Upper lobe of left lung (tissue), 4 donors: ENCODE measurements around the gene CCL22.

Experiments
- CTCF ChIP-seq, 6 experiments: fragments of 450-650 bp in 4 of 6; fragments of 200-600 bp in 2 of 6; sonication (generic) in 2 of 6; IDR thresholded peaks; one replicate each; pipeline ENCODE4 v1.5.1; 2016 to 2019; ENCODE audit warnings: antibody characterized with exemption in 6 of 6
- EP300 ChIP-seq, 4 donors: sonication (generic); formaldehyde crosslinking; IDR thresholded peaks; one replicate each; pipeline ENCODE4 v1.5.1; 2017; ENCODE audit warnings: antibody characterized with exemption in 4 of 4, control low read depth in 2 of 4

- no peak for TF ChIP-seq EP300 (IDR thresholded peaks at IDR 0.05)
- TF ChIP-seq CTCF (IDR thresholded peaks at IDR 0.05), result no peak
Measured at GRCh38 chr16:57335366-57335765, 23.2 kb upstream of the CCL22 start.
